ENCODE measurements around the gene CTBP1. TPM values are rescaled to one million over a fixed set of nuclear protein-coding genes. Genes with fewer than 3 reads are reported as not detected.

The CTBP1 gene
- polyA plus RNA-seq, 1 donor from 2014 or later, result 325 TPM

DNA sequence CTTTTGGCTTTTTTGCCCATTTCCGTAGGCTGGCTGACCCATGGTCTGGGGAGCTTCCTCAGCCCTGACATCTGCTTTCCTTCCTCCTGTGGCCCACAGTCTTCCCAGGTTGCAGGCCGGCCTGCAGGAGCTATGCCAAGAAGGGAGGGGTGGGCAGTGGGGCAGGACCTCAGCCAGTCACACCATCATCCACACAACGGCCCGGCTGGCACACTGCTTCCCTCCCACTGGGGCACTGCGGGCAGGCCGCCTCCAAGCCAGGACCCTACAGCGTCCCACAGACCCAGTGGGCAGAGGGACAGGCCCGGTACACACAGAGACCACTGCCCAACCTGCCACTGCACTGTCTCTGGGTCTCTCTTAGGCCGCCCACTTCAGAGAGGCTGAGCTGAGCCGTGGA lies 38.0 kb downstream of the CTBP1 start:
- H3K9ac ChIP-seq (ENCODE audit: low read length), result no peak overlapping the region
- H3K27me3 ChIP-seq (ENCODE audit: insufficient read depth, low read depth, low read length), result no peaks in the 10 kb centered on the region
- no peak overlapping the region for H2AFZ ChIP-seq (ENCODE audit: low read depth, low read length)
- TF ChIP-seq TAF1 (IDR thresholded peaks at IDR 0.05; ENCODE audit: low read depth) (no peak), EP300 (conservative IDR thresholded peaks at IDR 0.05; ENCODE audit: poor library complexity, severe bottlenecking) (no peak)
- H3K9me3 ChIP-seq (ENCODE audit: low read length), result no peaks in the 10 kb centered on the region
- no peak overlapping the region for H3K27ac ChIP-seq (ENCODE audit: low read length)
- H3K4me3 ChIP-seq (ENCODE audit: low read length), result no peak overlapping the region
- H3K36me3 ChIP-seq (ENCODE audit: insufficient read depth, low read length), result no peaks in the 10 kb centered on the region
- no peaks in the 10 kb centered on the region for H4K20me1 ChIP-seq (ENCODE audit: insufficient read depth)
- H3K79me2 ChIP-seq (replicated peaks; ENCODE audit: insufficient read depth, low read length), result no peaks in the 10 kb centered on the region
- no peaks in the 10 kb centered on the region for H3K9me2 ChIP-seq (ENCODE audit: insufficient read depth, low read length)
- H3F3A ChIP-seq (ENCODE audit: insufficient read depth, low read length, poor library complexity, severe bottlenecking), result no peaks in the 10 kb centered on the region
- no peak overlapping the region for H3K4me2 ChIP-seq (ENCODE audit: low read length)

DNA sequence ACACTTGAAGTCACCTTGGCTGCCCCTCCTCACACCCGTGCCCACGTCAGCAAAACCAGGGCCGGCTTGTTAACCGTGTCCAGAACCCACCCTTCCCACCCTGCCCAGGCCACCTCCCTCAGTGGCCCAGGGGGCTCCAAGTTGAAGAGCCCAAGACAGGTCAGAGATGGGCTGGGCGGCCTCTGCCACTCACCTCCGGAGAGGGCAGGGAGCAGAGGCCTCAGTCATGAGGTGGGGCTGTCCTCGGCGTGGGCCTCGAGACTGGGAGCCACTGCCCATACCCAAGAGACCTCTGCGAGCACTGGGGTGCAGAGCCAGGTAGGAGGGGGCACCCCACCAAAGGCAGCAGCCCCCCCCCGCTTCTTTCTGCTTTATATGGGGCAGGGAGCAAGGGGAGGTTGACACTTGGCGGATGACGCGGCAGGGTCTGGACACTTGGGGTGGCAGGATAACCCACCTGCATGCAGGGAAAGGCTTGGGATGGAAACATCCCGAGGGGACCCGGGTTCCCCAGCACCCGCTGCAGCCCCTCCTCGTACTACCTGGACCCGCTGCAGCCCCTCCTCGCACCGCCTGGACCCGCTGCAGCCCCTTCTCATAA lies 38.6 kb downstream of the CTBP1 start:
- no peaks in the 10 kb centered on the region for H4K20me1 ChIP-seq (ENCODE audit: insufficient read depth)

More for the DNA sequence above, 38.6 kb downstream of the CTBP1 start:
- Histone ChIP-seq H3K4me3 (ENCODE audit: low read length) (no peak overlapping the region), H3K9me2 (ENCODE audit: insufficient read depth, low read length) (no peaks in the 10 kb centered on the region), H3K9me3 (ENCODE audit: low read length) (no peaks in the 10 kb centered on the region), H3K9ac (ENCODE audit: low read length) (no peak overlapping the region), H3K4me2 (ENCODE audit: low read length) (no peak overlapping the region), H3K79me2 (replicated peaks; ENCODE audit: insufficient read depth, low read length) (no peaks in the 10 kb centered on the region), H2AFZ (ENCODE audit: low read depth, low read length) (no peak overlapping the region), H3K27ac (ENCODE audit: low read length) (no peak overlapping the region), H3K36me3 (ENCODE audit: insufficient read depth, low read length) (no peaks in the 10 kb centered on the region), H3F3A (ENCODE audit: insufficient read depth, low read length, poor library complexity, severe bottlenecking) (no peaks in the 10 kb centered on the region), H3K27me3 (ENCODE audit: insufficient read depth, low read depth, low read length) (no peaks in the 10 kb centered on the region)
- TF ChIP-seq EP300 (conservative IDR thresholded peaks at IDR 0.05; ENCODE audit: poor library complexity, severe bottlenecking) (no peak), RAD21 (conservative IDR thresholded peaks at IDR 0.05) (no peak), SMC3 (conservative IDR thresholded peaks at IDR 0.05; ENCODE audit: poor library complexity) (no peak), MXI1 (conservative IDR thresholded peaks at IDR 0.05; ENCODE audit: poor library complexity, severe bottlenecking) (no peak), TAF1 (IDR thresholded peaks at IDR 0.05; ENCODE audit: low read depth) (no peak), EZH2 (IDR thresholded peaks at IDR 0.05; ENCODE audit: borderline replicate concordance, insufficient read depth, low read length, poor library complexity, severe bottlenecking) (no peak), POLR2AphosphoS5 (IDR thresholded peaks at IDR 0.05) (no peak)
- TF ChIP-seq, protein P1, sequence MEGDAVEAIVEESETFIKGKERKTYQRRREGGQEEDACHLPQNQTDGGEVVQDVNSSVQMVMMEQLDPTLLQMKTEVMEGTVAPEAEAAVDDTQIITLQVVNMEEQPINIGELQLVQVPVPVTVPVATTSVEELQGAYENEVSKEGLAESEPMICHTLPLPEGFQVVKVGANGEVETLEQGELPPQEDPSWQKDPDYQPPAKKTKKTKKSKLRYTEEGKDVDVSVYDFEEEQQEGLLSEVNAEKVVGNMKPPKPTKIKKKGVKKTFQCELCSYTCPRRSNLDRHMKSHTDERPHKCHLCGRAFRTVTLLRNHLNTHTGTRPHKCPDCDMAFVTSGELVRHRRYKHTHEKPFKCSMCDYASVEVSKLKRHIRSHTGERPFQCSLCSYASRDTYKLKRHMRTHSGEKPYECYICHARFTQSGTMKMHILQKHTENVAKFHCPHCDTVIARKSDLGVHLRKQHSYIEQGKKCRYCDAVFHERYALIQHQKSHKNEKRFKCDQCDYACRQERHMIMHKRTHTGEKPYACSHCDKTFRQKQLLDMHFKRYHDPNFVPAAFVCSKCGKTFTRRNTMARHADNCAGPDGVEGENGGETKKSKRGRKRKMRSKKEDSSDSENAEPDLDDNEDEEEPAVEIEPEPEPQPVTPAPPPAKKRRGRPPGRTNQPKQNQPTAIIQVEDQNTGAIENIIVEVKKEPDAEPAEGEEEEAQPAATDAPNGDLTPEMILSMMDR (IDR thresholded peaks at IDR 0.05; ENCODE audit: poor library complexity, severe bottlenecking), result no peak
- TF ChIP-seq, protein P2, sequence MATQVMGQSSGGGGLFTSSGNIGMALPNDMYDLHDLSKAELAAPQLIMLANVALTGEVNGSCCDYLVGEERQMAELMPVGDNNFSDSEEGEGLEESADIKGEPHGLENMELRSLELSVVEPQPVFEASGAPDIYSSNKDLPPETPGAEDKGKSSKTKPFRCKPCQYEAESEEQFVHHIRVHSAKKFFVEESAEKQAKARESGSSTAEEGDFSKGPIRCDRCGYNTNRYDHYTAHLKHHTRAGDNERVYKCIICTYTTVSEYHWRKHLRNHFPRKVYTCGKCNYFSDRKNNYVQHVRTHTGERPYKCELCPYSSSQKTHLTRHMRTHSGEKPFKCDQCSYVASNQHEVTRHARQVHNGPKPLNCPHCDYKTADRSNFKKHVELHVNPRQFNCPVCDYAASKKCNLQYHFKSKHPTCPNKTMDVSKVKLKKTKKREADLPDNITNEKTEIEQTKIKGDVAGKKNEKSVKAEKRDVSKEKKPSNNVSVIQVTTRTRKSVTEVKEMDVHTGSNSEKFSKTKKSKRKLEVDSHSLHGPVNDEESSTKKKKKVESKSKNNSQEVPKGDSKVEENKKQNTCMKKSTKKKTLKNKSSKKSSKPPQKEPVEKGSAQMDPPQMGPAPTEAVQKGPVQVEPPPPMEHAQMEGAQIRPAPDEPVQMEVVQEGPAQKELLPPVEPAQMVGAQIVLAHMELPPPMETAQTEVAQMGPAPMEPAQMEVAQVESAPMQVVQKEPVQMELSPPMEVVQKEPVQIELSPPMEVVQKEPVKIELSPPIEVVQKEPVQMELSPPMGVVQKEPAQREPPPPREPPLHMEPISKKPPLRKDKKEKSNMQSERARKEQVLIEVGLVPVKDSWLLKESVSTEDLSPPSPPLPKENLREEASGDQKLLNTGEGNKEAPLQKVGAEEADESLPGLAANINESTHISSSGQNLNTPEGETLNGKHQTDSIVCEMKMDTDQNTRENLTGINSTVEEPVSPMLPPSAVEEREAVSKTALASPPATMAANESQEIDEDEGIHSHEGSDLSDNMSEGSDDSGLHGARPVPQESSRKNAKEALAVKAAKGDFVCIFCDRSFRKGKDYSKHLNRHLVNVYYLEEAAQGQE (IDR thresholded peaks at IDR 0.05; ENCODE audit: borderline replicate concordance), result no peak
